Measurements from ENCODE around the gene PPM1H. TPM values are rescaled to one million over a fixed set of nuclear protein-coding genes. Genes with fewer than 3 reads are reported as not detected.
"Not testable (repeated sequence)": the region's sequence is repeated elsewhere in the genome, so short reads cannot be mapped to it uniquely, and the experiment has no call there.

PPM1H gene
- total RNA-seq, 1 donor from 2014 or later = 0.49 TPM

GRCh38 chr12:62827042-62827441 lies 107.9 kb downstream of the PPM1H start:
- intact Hi-C loops (cut with DNase I) = no loop called here
- no peaks in the 10 kb centered on the region for H3K9me3 ChIP-seq
- H3K4me1 ChIP-seq = no peaks in the 10 kb centered on the region
- H3K27me3 ChIP-seq = no peaks in the 10 kb centered on the region
- TF ChIP-seq POLR2A (IDR thresholded peaks at IDR 0.05) = no peak
- TF ChIP-seq POLR2AphosphoS5 (IDR thresholded peaks at IDR 0.05; ENCODE audit: insufficient read depth in 1 of 2, low read depth in 1 of 2) = no peak
- TF ChIP-seq CTCF (IDR thresholded peaks at IDR 0.05) = no peak
- H3K27ac ChIP-seq = no peak overlapping the region
- no peak for DNase-seq (ENCODE audit: extremely low spot score in 2 of 2)
- H3K4me3 ChIP-seq = no peak overlapping the region
- no peaks in the 10 kb centered on the region for H3K36me3 ChIP-seq

- H3K27ac ChIP-seq = no peak overlapping the region
- TF ChIP-seq CTCF (IDR thresholded peaks at IDR 0.05) (no peak), POLR2AphosphoS5 (IDR thresholded peaks at IDR 0.05; ENCODE audit: insufficient read depth in 1 of 2, low read depth in 1 of 2) (no peak), POLR2A (IDR thresholded peaks at IDR 0.05) (no peak)
- H3K27me3 ChIP-seq = no peaks in the 10 kb centered on the region
- peaks cover 9% of the 10 kb centered on the region for H3K4me1 ChIP-seq
- H3K4me3 ChIP-seq = no peak overlapping the region
- H3K36me3 ChIP-seq = no peaks in the 10 kb centered on the region
- H3K9me3 ChIP-seq = no peaks in the 10 kb centered on the region
- intact Hi-C loops (cut with DNase I) = no loop called here
- DNase-seq (ENCODE audit: extremely low spot score in 2 of 2) = no peak
Observed at GRCh38 chr12:62817556-62818271, 117.2 kb downstream of the PPM1H start.

DNA sequence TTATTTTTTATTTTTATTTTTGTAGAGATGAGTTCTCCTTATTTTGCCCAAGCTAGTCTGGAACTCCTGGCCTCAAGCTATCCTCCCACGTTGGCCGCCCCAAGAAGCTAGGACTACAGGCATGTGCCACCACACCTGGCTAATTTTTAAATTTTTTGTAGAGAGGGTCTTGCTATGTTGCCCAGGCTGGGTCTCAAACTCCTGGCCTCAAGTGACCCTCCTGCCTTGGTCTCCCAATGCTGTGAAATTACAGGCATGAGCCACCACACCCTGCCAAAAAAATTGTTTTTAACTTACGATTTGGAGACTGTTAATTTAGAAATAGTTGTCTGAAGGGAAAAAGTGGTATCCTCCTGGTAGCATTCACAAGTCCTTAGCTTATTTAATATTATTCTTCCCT lies 120.7 kb downstream of the PPM1H start:
- no peaks in the 10 kb centered on the region for H3K27me3 ChIP-seq
- no peaks in the 10 kb centered on the region for H3K9me3 ChIP-seq
- intact Hi-C loops (cut with DNase I) = no loop called here
- H3K4me3 ChIP-seq = no peak overlapping the region
- H3K36me3 ChIP-seq = no peaks in the 10 kb centered on the region
- TF ChIP-seq POLR2A (IDR thresholded peaks at IDR 0.05) (no peak), POLR2AphosphoS5 (IDR thresholded peaks at IDR 0.05; ENCODE audit: insufficient read depth in 1 of 2, low read depth in 1 of 2) (no peak), CTCF (IDR thresholded peaks at IDR 0.05) (no peak)
- DNase-seq (ENCODE audit: extremely low spot score in 2 of 2) = no peak
- peaks cover 9% of the 10 kb centered on the region for H3K4me1 ChIP-seq
- H3K27ac ChIP-seq = no peak overlapping the region

DNA sequence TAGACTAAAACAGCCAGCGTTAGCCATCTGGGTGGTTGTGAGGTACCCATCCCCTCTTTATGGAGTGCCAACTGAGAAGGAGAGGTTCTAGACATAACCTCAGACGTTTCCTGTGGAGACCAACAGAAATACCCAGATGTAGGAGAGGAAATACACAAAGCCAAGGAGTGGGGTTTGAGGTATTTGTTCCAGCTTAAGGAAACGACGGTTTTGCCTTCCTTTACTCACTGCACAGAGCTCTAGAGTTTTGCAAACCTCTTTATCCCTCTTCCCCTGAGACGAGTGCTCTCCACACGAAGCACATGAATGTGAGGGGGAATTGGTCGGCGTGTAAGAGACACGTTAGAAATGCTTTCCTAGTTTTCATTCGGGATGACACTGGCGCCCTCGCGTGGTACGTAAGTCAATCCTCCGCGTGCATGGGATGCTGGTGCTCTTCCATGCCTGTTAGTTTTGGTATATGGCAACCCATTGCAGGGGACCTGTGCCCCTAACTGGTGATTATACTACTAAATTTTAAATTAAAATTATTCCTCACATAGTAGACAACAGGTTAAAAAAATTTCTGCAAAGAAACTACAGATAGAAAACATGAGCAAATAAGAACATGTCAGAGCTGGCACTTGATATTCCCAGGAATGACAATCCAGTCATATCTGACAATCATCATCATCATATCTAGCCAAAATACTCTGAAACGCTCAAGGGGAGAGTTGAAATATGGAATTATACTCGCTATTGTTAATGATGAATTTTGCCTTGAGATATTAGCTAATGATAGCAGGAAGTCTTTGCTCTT lies 121.7 kb downstream of the PPM1H start:
- Histone ChIP-seq H3K4me3 (no peak overlapping the region), H3K36me3 (no peaks in the 10 kb centered on the region), H3K27ac (no peak overlapping the region), H3K4me1 (peaks cover 9% of the 10 kb centered on the region), H3K27me3 (no peaks in the 10 kb centered on the region), H3K9me3 (no peaks in the 10 kb centered on the region)
- intact Hi-C loops (cut with DNase I) = no loop called here
- TF ChIP-seq POLR2A (IDR thresholded peaks at IDR 0.05) (no peak), POLR2AphosphoS5 (IDR thresholded peaks at IDR 0.05; ENCODE audit: insufficient read depth in 1 of 2, low read depth in 1 of 2) (no peak), CTCF (IDR thresholded peaks at IDR 0.05) (peak in 1 of 3 experiments; percentile 29)
- DNase-seq (ENCODE audit: extremely low spot score in 2 of 2) = no peak

GRCh38 chr12:62811481-62811880 lies 123.5 kb downstream of the PPM1H start:
- H3K4me1 ChIP-seq; intact Hi-C loops (cut with DNase I); H3K36me3 ChIP-seq; DNase-seq (ENCODE audit: extremely low spot score in 2 of 2); H3K9me3 ChIP-seq; H3K4me3 ChIP-seq; H3K27me3 ChIP-seq; H3K27ac ChIP-seq: not testable (repeated sequence)

All from vagina (tissue), 2 donors.